Measurements from ENCODE around the gene UBXN7. TPM values are rescaled to one million over a fixed set of nuclear protein-coding genes. Genes with fewer than 3 reads are reported as not detected.
"Not testable (repeated sequence)": the region's sequence is repeated elsewhere in the genome, so short reads cannot be mapped to it uniquely, and the experiment has no call there.

UBXN7 gene
- total and polyA plus RNA-seq, 9 of the 15 experiments (the other 6 are each of a cell fraction or from before 2014, with no cell fraction given): 3.5 to 44.6 (median 13.4) TPM

- TF ChIP-seq ATF6 (CRISPR knock-in tag; IDR thresholded peaks at IDR 0.05) (no peak), ZNF766 (CRISPR knock-in tag; conservative IDR thresholded peaks at IDR 0.05) (no peak), RBM14 (IDR thresholded peaks at IDR 0.05; ENCODE audit: borderline replicate concordance, insufficient read depth, low read depth, low read length) (no peak), PHF20 (IDR thresholded peaks at IDR 0.05; ENCODE audit: partially characterized antibody) (no peak), CAMTA2 (CRISPR knock-in tag; conservative IDR thresholded peaks at IDR 0.05) (no peak), STAT5A (IDR thresholded peaks at IDR 0.05; ENCODE audit: borderline replicate concordance, low read length) (no peak), ARID3A (IDR thresholded peaks at IDR 0.05; ENCODE audit: borderline replicate concordance, low read depth, low read length) (no peak)
Measured at GRCh38 chr3:196388956-196389355, 43.3 kb downstream of the UBXN7 start (continued).

- POLR2A ChIA-PET; in situ Hi-C loops (cut with MboI): not testable (repeated sequence)
- 78% methylated on average over 1 of the region's 2 CpGs for WGBS (ENCODE audit: insufficient coverage, low coverage, missing lambda C conversion rate)
Measured at GRCh38 chr3:196387941-196388340, 44.3 kb downstream of the UBXN7 start.

More at GRCh38 chr3:196387941-196388340, 44.3 kb downstream of the UBXN7 start:
- DNase-seq (ENCODE audit: extremely low read depth in 1 of 4, low spot score in 3 of 4); H3K9me1 ChIP-seq (ENCODE audit: control insufficient read depth, insufficient read depth, low read length); H3K9me3 ChIP-seq (replicated peaks; ENCODE audit: control insufficient read depth, insufficient read depth, low read depth, low read length); BruUV-seq (replicated peaks); CTCF ChIA-PET (ENCODE audit: low intra/inter-chr PET ratio); H3K4me1 ChIP-seq (replicated peaks in 1 of 2; ENCODE audit: control insufficient read depth in 2 of 2, insufficient read depth in 2 of 2, low read length in 2 of 2); H3K9ac ChIP-seq (ENCODE audit: insufficient read depth in 1 of 2, low read depth in 2 of 2, low read length in 2 of 2); H3K4me3 ChIP-seq; H3K4me2 ChIP-seq (ENCODE audit: insufficient read depth, low read length); FAIRE-seq; ATAC-seq; H3K27ac ChIP-seq (ENCODE audit: extremely low read depth, low read depth, low read length); H2AFZ ChIP-seq (ENCODE audit: low read depth, low read length); H3K27me3 ChIP-seq (ENCODE audit: control insufficient read depth in 2 of 2, insufficient read depth in 2 of 2, low read length in 2 of 2); H3K79me2 ChIP-seq (ENCODE audit: control insufficient read depth, insufficient read depth, low read length); H4K20me1 ChIP-seq (replicated peaks; ENCODE audit: control insufficient read depth, insufficient read depth, low read length); intact Hi-C loops (cut with micrococcal nuclease): not testable (repeated sequence)
- peak; percentile 59 for TF ChIP-seq ZNF146 (CRISPR knock-in tag; IDR thresholded peaks at IDR 0.05; ENCODE audit: unreplicated experiment)
- TF ChIP-seq KDM1A (IDR thresholded peaks at IDR 0.05): 0 out of 4 replicates have a peak, but pooled peaks of 1 of the 2 experiments have one; percentile 18
- peak; percentile 76; the same call in 1 of the 2 replicates for TF ChIP-seq BCOR (IDR thresholded peaks at IDR 0.05)
- peaks cover 41% of the 10 kb centered on the region for H3K36me3 ChIP-seq (ENCODE audit: control insufficient read depth, insufficient read depth, low read length)

Measured in K562 (cell line).